ENCODE measurements around the gene ALK.
A peak's percentile ranks its signal among the peaks of the same experiment; 100 is the strongest.

Gene ALK

DNA sequence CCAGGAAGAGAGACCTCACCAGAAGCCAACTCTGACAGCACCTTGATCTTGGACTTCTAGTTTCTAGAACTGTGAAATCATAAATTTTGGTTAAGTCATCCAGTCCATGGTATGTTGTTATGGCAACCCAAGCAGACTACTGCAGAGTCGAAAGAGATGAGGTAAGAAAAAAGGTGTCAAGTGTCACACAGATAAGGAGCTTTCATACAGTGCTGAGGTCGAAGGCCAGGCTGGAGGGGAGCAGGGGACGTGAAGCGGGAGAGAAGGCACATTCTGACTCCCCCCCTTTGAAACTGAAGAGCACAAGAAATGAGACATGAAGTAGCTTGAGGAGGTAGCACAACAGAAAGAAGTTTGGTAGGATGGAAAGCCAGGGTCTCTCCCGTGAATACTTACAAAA is 110.4 kb downstream of the ALK start:
- DNase-seq (ENCODE audit: low read depth, low spot score) = no peak
- Histone ChIP-seq H3K9me3 (ENCODE audit: low read depth, low read length) (no peaks in the 10 kb centered on the region), H3K36me3 (ENCODE audit: insufficient read depth, low read length) (peaks cover 17% of the 10 kb centered on the region; the same call in 1 of the 2 replicates), H3K4me3 (no peak overlapping the region), H3K9ac (ENCODE audit: insufficient read length) (no peak overlapping the region), H3K27ac (no peak overlapping the region)
- TF ChIP-seq FOXP2 (optimal IDR thresholded peaks at IDR 0.05; ENCODE audit: control extremely low read depth, extremely low read length, insufficient read depth) = no peak
- TF ChIP-seq POLR2AphosphoS5 (IDR thresholded peaks at IDR 0.05; ENCODE audit: borderline replicate concordance, low read depth, low read length) = no peak
- no peak for TF ChIP-seq EZH2 (IDR thresholded peaks at IDR 0.05)

DNA sequence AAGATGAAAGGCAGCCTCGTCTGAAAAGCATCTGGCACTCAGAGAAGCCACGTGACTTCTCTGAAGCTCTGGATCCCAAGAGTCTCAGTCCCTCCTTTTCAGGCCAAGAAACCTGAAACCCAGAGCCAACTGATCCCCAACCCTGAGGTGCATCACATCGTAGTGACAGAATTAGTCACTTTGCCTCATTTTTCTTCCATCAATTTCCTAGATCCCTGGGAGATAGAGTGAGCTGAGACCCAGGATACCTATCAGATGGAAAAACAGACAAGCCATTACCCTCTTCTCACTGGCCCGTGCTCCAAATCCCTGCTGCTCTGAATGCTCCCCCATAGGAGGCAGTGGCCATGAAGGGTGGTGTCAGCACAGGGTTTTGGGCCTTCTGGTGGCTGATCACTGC is 113.1 kb downstream of the ALK start:
- H3K27ac ChIP-seq = no peak overlapping the region
- H3K9ac ChIP-seq (ENCODE audit: insufficient read length) = no peak overlapping the region
- H3K4me3 ChIP-seq = no peak overlapping the region
- TF ChIP-seq FOXP2 (optimal IDR thresholded peaks at IDR 0.05; ENCODE audit: control extremely low read depth, extremely low read length, insufficient read depth) = no peak
- no peak for TF ChIP-seq EZH2 (IDR thresholded peaks at IDR 0.05)
- TF ChIP-seq POLR2AphosphoS5 (IDR thresholded peaks at IDR 0.05; ENCODE audit: borderline replicate concordance, low read depth, low read length) = no peak
- H3K36me3 ChIP-seq (ENCODE audit: insufficient read depth, low read length) = peaks cover 20% of the 10 kb centered on the region; the same call in 1 of the 2 replicates
- DNase-seq (ENCODE audit: low read depth, low spot score) = no peak
- H3K9me3 ChIP-seq (ENCODE audit: low read depth, low read length) = no peaks in the 10 kb centered on the region

DNA sequence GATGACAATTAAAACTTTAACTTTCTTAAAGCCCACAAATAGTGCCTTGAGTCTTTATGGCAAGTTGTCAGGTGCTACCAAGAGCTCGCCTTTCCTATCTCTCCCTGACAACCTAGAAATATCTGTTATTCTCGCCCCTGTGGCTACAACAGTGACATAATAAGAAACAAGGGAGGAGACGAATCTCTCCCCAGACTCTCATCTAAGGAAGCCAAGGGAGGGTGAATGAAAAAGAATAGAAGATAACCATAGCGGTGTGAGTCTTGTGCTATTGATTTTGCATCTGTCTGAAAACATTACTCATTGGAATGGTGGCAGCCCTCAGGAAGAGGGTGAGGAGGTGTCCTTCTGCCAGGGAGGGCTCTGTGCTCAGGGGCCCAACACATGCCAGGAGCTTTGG is 114.3 kb downstream of the ALK start:
- H3K36me3 ChIP-seq (ENCODE audit: insufficient read depth, low read length) = peaks cover 19% of the 10 kb centered on the region; the same call in 1 of the 2 replicates
- TF ChIP-seq FOXP2 (optimal IDR thresholded peaks at IDR 0.05; ENCODE audit: control extremely low read depth, extremely low read length, insufficient read depth) = no peak
- no peak for TF ChIP-seq POLR2AphosphoS5 (IDR thresholded peaks at IDR 0.05; ENCODE audit: borderline replicate concordance, low read depth, low read length)
- no peak for TF ChIP-seq EZH2 (IDR thresholded peaks at IDR 0.05)
- H3K9ac ChIP-seq (ENCODE audit: insufficient read length) = no peak overlapping the region
- no peak overlapping the region for H3K4me3 ChIP-seq
- no peak overlapping the region for H3K27ac ChIP-seq
- DNase-seq (ENCODE audit: low read depth, low spot score) = no peak
- H3K9me3 ChIP-seq (ENCODE audit: low read depth, low read length) = no peaks in the 10 kb centered on the region

DNA sequence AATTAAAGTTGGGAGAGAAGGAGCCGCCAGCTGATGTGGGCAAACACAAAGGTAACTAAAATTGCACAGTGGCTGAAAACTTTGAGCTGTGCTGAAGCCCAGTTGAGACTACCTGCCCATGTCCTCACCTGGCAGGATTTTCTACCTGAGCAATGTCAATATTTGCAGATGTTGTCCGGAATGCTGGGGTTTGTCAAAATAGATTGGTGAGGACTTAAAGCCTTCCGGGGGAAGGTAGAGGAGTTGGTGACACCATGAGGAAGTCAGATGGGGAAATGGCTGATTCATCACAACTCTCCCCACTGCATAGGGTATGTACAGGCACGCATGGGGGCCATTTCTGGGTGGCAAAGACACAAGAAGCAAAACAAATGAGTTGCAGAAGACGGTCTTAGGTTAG is 114.9 kb downstream of the ALK start:
- H3K27ac ChIP-seq = no peak overlapping the region
- H3K4me3 ChIP-seq = no peak overlapping the region
- no peak overlapping the region for H3K9ac ChIP-seq (ENCODE audit: insufficient read length)
- no peaks in the 10 kb centered on the region for H3K9me3 ChIP-seq (ENCODE audit: low read depth, low read length)
- peaks cover 13% of the 10 kb centered on the region; the same call in 1 of the 2 replicates for H3K36me3 ChIP-seq (ENCODE audit: insufficient read depth, low read length)
- TF ChIP-seq EZH2 (IDR thresholded peaks at IDR 0.05) = no peak
- TF ChIP-seq POLR2AphosphoS5 (IDR thresholded peaks at IDR 0.05; ENCODE audit: borderline replicate concordance, low read depth, low read length) = no peak
- TF ChIP-seq FOXP2 (optimal IDR thresholded peaks at IDR 0.05; ENCODE audit: control extremely low read depth, extremely low read length, insufficient read depth) = no peak
- no peak for DNase-seq (ENCODE audit: low read depth, low spot score)

DNA sequence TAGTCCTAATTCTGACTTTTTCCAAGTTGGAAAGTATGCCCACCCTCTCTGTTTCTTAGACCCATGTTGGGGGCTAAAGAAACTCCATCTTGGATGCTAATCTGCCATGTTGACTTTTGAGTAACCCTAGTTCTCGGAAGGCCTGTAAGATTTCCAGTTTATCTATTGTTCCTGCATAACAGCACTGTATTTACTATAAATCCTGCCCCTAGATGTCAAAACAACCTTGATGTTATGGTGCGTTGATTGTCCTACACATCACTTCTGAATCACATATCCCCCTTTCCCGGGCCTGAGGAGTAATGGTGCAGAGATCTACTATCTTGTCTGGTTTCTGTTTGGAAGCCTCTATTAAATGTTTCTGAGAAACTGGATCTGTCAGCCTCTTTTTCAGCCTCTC is 116.7 kb downstream of the ALK start:
- Histone ChIP-seq H3K9ac (ENCODE audit: insufficient read length) (no peak overlapping the region), H3K4me3 (no peak overlapping the region), H3K27ac (no peak overlapping the region), H3K9me3 (ENCODE audit: low read depth, low read length) (no peaks in the 10 kb centered on the region), H3K36me3 (ENCODE audit: insufficient read depth, low read length) (peaks cover 6% of the 10 kb centered on the region; the same call in 1 of the 2 replicates)
- DNase-seq (ENCODE audit: low read depth, low spot score) = no peak
- TF ChIP-seq POLR2AphosphoS5 (IDR thresholded peaks at IDR 0.05; ENCODE audit: borderline replicate concordance, low read depth, low read length) = no peak
- TF ChIP-seq FOXP2 (optimal IDR thresholded peaks at IDR 0.05; ENCODE audit: control extremely low read depth, extremely low read length, insufficient read depth) = no peak
- no peak for TF ChIP-seq EZH2 (IDR thresholded peaks at IDR 0.05)

DNA sequence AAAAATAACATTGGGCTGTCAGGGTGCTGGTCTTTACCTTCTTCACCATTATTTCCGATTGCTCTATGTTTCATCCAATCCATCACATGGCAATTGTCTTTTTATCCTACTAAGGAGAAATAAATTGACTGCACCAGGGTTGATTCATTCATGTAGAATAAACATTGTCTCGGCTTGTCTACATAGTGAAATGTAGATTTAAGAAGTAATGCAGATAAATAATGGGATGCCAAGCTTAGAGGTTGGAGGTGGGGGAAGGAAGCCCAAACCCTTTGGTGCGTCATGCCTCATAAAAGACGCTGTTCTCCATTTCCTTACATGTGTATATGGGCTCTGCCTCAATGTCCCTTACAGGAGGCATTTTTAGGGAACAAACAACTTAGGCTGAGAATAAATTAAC is 117.8 kb downstream of the ALK start:
- no peak for DNase-seq (ENCODE audit: low read depth, low spot score)
- Histone ChIP-seq H3K36me3 (ENCODE audit: insufficient read depth, low read length) (peaks cover 6% of the 10 kb centered on the region; the same call in 1 of the 2 replicates), H3K4me3 (no peak overlapping the region), H3K9ac (ENCODE audit: insufficient read length) (no peak overlapping the region), H3K9me3 (ENCODE audit: low read depth, low read length) (no peaks in the 10 kb centered on the region), H3K27ac (no peak overlapping the region)
- TF ChIP-seq FOXP2 (optimal IDR thresholded peaks at IDR 0.05; ENCODE audit: control extremely low read depth, extremely low read length, insufficient read depth) (no peak), POLR2AphosphoS5 (IDR thresholded peaks at IDR 0.05; ENCODE audit: borderline replicate concordance, low read depth, low read length) (no peak), EZH2 (IDR thresholded peaks at IDR 0.05) (no peak)

DNA sequence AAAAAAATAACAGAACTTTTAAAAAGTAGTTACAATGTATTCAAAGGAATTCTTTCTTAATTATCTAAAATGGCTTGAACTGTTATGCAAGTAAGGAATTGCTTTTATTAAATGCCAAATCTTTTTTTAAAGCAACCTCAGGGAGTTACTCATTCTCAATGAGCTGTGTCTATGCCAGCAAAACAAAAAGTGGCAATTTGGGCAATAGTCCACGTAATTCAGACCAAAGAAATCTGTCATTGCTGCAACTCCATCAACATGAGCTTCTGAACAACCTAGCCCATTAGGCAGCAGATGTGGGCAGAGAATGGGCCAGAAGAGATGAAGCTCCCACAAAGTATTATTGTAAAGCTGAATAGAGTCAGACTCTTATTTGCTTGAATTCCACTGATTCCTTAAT is 118.4 kb downstream of the ALK start:
- Histone ChIP-seq H3K9me3 (ENCODE audit: low read depth, low read length) (no peaks in the 10 kb centered on the region), H3K27ac (0 out of 2 replicates have a peak overlapping the region, but pooled peaks have one; percentile 30), H3K9ac (ENCODE audit: insufficient read length) (no peak overlapping the region), H3K4me3 (no peak overlapping the region), H3K36me3 (ENCODE audit: insufficient read depth, low read length) (peaks cover 6% of the 10 kb centered on the region; the same call in 1 of the 2 replicates)
- TF ChIP-seq EZH2 (IDR thresholded peaks at IDR 0.05) (no peak), FOXP2 (optimal IDR thresholded peaks at IDR 0.05; ENCODE audit: control extremely low read depth, extremely low read length, insufficient read depth) (no peak), POLR2AphosphoS5 (IDR thresholded peaks at IDR 0.05; ENCODE audit: borderline replicate concordance, low read depth, low read length) (no peak)
- no peak for DNase-seq (ENCODE audit: low read depth, low spot score)

DNA sequence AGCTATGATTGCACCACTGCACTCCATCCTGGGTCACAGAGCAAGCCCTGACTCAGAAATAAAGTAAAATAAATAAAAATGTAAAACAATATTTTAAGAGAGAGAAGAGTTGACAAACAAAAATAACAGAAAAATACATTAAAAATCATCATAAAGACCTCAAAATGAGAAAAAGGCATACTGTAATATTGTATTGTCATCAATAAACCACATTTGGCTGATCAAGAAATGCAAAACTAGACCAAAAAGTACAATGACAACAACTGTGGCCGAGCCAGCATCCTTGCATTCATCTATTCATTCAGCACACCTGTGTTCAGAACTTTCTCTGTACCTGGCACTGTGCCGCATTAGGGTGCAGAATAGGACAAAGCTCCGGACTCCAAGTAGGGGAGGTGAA is 121.8 kb downstream of the ALK start:
- TF ChIP-seq POLR2AphosphoS5 (IDR thresholded peaks at IDR 0.05; ENCODE audit: borderline replicate concordance, low read depth, low read length) (no peak), EZH2 (IDR thresholded peaks at IDR 0.05) (no peak), FOXP2 (optimal IDR thresholded peaks at IDR 0.05; ENCODE audit: control extremely low read depth, extremely low read length, insufficient read depth) (no peak)
- no peak overlapping the region for H3K27ac ChIP-seq
- H3K9ac ChIP-seq (ENCODE audit: insufficient read length) = no peak overlapping the region
- no peaks in the 10 kb centered on the region for H3K36me3 ChIP-seq (ENCODE audit: insufficient read depth, low read length)
- H3K4me3 ChIP-seq = no peak overlapping the region
- H3K9me3 ChIP-seq (ENCODE audit: low read depth, low read length) = no peaks in the 10 kb centered on the region
- no peak for DNase-seq (ENCODE audit: low read depth, low spot score)

DNA sequence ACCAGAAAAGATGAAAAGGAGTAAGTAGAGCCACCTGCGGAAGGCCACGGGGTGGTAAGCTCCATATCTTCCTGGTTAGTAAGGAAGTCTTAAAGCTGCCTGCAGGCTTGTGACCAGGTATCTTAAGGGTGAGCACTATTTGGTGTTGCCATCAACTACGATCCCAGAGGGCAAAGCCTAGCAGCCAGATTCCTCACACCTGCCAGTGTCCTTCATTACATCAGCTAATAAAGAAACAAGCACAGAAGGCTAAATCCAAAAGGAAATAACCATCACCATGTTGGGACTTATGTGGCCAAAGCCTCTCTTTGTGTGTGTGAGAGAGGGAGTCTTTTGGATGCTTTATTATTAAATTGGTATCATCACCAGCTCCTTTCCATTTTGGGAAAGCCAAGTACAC is 123.5 kb downstream of the ALK start:
- H3K36me3 ChIP-seq (ENCODE audit: insufficient read depth, low read length) = 0 out of 2 replicates have a peak, but pooled peaks cover 5% of the 10 kb centered on the region
- H3K9ac ChIP-seq (ENCODE audit: insufficient read length) = no peak overlapping the region
- DNase-seq (ENCODE audit: low read depth, low spot score) = no peak
- no peak overlapping the region for H3K27ac ChIP-seq
- no peak overlapping the region for H3K4me3 ChIP-seq
- TF ChIP-seq FOXP2 (optimal IDR thresholded peaks at IDR 0.05; ENCODE audit: control extremely low read depth, extremely low read length, insufficient read depth) = no peak
- no peak for TF ChIP-seq EZH2 (IDR thresholded peaks at IDR 0.05)
- TF ChIP-seq POLR2AphosphoS5 (IDR thresholded peaks at IDR 0.05; ENCODE audit: borderline replicate concordance, low read depth, low read length) = no peak
- no peaks in the 10 kb centered on the region for H3K9me3 ChIP-seq (ENCODE audit: low read depth, low read length)
